ENCODE measurements around the gene SPATA46. TPM values are rescaled to one million over a fixed set of nuclear protein-coding genes. Genes with fewer than 3 reads are reported as not detected.

The SPATA46 gene
- total and polyA plus RNA-seq, 7 donors: not detected

- WGBS, 2 donors: 82 to 94% methylated on average over 5 of the region's 5 CpGs
- H3K27ac ChIP-seq: no peak overlapping the region
- intact Hi-C loops (cut with DNase I): no loop called here
Measured at GRCh38 chr1:162343470-162343869, 33.2 kb downstream of the SPATA46 start.

DNA sequence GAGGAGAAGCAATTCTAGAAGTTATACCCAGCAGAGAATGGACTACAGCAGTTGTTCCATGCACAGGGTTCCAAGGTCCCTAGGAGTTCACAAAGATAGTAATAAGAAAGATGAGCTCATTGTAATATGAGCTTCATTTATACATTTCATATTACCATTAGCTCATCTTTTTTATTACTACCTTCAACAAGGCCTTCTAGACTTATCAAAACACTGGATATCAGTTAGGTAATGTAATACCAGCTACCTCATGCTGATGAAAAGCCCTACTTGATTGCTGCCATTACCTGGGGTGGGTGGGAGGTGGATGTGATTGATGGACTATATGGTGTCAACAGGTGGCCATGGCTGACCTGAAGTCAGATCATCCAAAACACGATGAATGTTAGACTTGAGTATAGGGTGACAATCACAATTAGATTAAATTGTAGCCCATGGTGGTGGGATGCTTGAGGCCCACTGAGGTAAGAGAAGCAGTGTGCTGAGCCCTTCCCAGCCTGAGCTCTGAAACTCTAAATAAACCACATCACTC is 34.1 kb downstream of the SPATA46 start:
- intact Hi-C loops (cut with DNase I): no loop called here
- TF ChIP-seq POLR2A (IDR thresholded peaks at IDR 0.05) (no peak), EP300 (IDR thresholded peaks at IDR 0.05) (no peak), POLR2AphosphoS5 (IDR thresholded peaks at IDR 0.05) (no peak)
- TF ChIP-seq, protein P1, sequence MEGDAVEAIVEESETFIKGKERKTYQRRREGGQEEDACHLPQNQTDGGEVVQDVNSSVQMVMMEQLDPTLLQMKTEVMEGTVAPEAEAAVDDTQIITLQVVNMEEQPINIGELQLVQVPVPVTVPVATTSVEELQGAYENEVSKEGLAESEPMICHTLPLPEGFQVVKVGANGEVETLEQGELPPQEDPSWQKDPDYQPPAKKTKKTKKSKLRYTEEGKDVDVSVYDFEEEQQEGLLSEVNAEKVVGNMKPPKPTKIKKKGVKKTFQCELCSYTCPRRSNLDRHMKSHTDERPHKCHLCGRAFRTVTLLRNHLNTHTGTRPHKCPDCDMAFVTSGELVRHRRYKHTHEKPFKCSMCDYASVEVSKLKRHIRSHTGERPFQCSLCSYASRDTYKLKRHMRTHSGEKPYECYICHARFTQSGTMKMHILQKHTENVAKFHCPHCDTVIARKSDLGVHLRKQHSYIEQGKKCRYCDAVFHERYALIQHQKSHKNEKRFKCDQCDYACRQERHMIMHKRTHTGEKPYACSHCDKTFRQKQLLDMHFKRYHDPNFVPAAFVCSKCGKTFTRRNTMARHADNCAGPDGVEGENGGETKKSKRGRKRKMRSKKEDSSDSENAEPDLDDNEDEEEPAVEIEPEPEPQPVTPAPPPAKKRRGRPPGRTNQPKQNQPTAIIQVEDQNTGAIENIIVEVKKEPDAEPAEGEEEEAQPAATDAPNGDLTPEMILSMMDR (IDR thresholded peaks at IDR 0.05): no peak
- no peak overlapping the region for H3K4me3 ChIP-seq
- no peak for DNase-seq
- H3K9me3 ChIP-seq: no peaks in the 10 kb centered on the region
- H3K36me3 ChIP-seq: peaks cover 0 to 11% (median 2%) of the 10 kb centered on the region in 4 donors
- 91 to 95% methylated on average over 1 of the region's 1 CpG for WGBS, 2 donors
- no peaks in the 10 kb centered on the region for H3K4me1 ChIP-seq
- no peaks in the 10 kb centered on the region for H3K27me3 ChIP-seq
- no peak overlapping the region for H3K27ac ChIP-seq

More at GRCh38 chr1:162343470-162343869, 33.2 kb downstream of the SPATA46 start:
- TF ChIP-seq POLR2AphosphoS5 (IDR thresholded peaks at IDR 0.05): no peak
- TF ChIP-seq EP300 (IDR thresholded peaks at IDR 0.05): no peak
- no peak for TF ChIP-seq POLR2A (IDR thresholded peaks at IDR 0.05)
- Histone ChIP-seq H3K4me3 (no peak overlapping the region), H3K27me3 (no peaks in the 10 kb centered on the region), H3K4me1 (no peaks in the 10 kb centered on the region), H3K36me3 (peaks cover 0 to 11% (median 2%) of the 10 kb centered on the region in 4 donors), H3K9me3 (no peaks in the 10 kb centered on the region)
- no peak for DNase-seq

DNA sequence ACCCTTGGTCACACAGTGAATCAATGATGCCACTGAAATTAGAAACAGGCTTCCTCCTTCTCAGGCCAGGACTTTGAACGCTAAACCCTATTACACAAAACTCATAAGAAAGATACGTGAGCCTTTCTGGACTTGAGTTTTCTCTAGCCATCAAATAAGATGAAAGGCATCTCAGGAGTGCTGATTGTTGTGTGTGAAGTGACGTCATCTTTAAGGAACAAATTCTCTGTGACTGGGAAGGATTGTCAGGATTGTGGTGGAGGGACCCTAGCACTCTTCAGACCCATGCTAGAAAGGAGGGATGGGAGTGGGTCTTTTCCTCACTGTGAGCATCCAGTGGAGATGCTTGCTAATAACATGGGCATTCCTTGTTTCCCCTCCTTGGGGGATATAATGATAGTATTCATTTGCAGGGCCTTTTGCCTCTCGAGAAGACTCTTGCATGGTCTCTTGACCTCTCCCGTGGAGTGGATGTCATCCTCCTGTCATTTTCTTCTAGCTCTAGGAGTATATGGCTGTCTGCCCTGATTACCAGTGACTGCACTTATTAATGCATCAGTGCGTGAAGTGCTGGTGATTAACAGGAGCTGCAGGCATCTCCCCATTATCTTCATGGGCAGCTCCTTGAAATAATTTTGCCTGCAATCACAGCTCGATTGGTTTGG is 39.9 kb downstream of the SPATA46 start:
- H3K9me3 ChIP-seq: no peaks in the 10 kb centered on the region
- TF ChIP-seq, protein P1 (IDR thresholded peaks at IDR 0.05): no peak
- no peak for TF ChIP-seq POLR2A (IDR thresholded peaks at IDR 0.05)
- TF ChIP-seq EP300 (IDR thresholded peaks at IDR 0.05): no peak
- no peak for TF ChIP-seq POLR2AphosphoS5 (IDR thresholded peaks at IDR 0.05)
- H3K27me3 ChIP-seq: no peaks in the 10 kb centered on the region
- H3K27ac ChIP-seq: no peak overlapping the region
- no peak for DNase-seq
- no peaks in the 10 kb centered on the region for H3K36me3 ChIP-seq
- H3K4me1 ChIP-seq: no peaks in the 10 kb centered on the region
- 87 to 92% methylated on average over 7 of the region's 7 CpGs for WGBS, 2 donors
- no peak overlapping the region for H3K4me3 ChIP-seq
- intact Hi-C loops (cut with DNase I): no loop called here

DNA sequence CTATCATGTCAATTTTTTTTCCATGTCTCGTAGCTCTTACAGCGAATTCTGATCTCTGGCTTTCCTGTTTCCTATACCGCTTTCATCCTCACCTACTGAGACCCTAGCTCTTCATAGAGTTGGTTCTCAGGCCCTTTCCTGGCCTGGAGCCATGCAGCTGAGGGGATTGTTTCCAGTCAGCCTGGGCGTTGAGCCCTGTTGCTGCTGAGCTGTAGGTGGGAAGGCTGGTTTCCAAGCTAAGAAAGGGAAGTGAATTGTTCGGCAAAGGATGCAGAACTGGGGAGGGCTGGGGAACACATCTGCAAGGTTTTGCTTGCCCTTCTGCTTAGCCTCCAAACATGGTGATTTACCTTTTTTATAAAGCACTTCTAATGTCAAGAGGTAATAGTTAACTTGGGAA is 41.5 kb downstream of the SPATA46 start:
- Histone ChIP-seq H3K36me3 (no peaks in the 10 kb centered on the region), H3K4me1 (no peaks in the 10 kb centered on the region), H3K9me3 (no peaks in the 10 kb centered on the region), H3K4me3 (no peak overlapping the region), H3K27me3 (no peaks in the 10 kb centered on the region), H3K27ac (no peak overlapping the region)
- no peak for DNase-seq
- 83 to 90% methylated on average over 5 of the region's 5 CpGs for WGBS, 2 donors
- TF ChIP-seq, protein P1 (IDR thresholded peaks at IDR 0.05): no peak
- TF ChIP-seq EP300 (IDR thresholded peaks at IDR 0.05) (no peak), POLR2A (IDR thresholded peaks at IDR 0.05) (no peak), POLR2AphosphoS5 (IDR thresholded peaks at IDR 0.05) (no peak)
- intact Hi-C loops (cut with DNase I): no loop called here

DNA sequence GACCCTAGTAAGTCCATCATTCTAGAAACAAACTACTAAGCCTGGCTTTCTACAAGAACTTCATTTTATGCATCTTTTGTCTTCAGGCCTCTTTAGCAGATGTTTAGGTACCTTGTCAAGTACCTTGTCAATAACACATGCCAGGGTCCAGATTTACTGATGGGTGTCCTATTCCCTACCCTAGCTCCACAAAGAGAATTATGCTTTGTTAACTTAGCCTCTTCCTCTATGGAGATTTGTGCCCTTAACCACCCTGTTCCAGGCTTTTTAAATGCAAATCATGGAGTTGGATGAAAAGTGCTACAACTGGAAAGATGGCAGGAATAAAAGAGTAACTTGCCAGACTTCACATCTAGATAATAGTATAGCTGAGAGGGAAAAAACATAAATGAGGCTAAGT is 42.7 kb downstream of the SPATA46 start:
- TF ChIP-seq EP300 (IDR thresholded peaks at IDR 0.05) (no peak), POLR2A (IDR thresholded peaks at IDR 0.05) (no peak), POLR2AphosphoS5 (IDR thresholded peaks at IDR 0.05) (no peak)
- TF ChIP-seq, protein P1 (IDR thresholded peaks at IDR 0.05): no peak
- H3K9me3 ChIP-seq: no peaks in the 10 kb centered on the region
- no peak overlapping the region for H3K4me3 ChIP-seq
- H3K36me3 ChIP-seq: no peaks in the 10 kb centered on the region
- DNase-seq: no peak
- no peak overlapping the region for H3K27ac ChIP-seq
- H3K27me3 ChIP-seq: no peaks in the 10 kb centered on the region
- H3K4me1 ChIP-seq: no peaks in the 10 kb centered on the region
- intact Hi-C loops (cut with DNase I): no loop called here
